Nephron progenitor cell (in vitro differentiated cells): Measurements from ENCODE around the gene RAB3GAP1.
A peak's percentile ranks its signal among the peaks of the same experiment; 100 is the strongest.

Experiments used
- DNase-seq: peaks from one replicate; pipeline ENCODE4 v3.0.0; 2021
- H3K27ac Mint-ChIP-seq: 2 replicates; pipeline ENCODE4 v1.8.0; 2021; ENCODE audit warnings: mild to moderate bottlenecking, moderate library complexity, mixed read lengths
- H3K27me3 Mint-ChIP-seq: 2 replicates; pipeline ENCODE4 v1.8.0; 2021; ENCODE audit warnings: mild to moderate bottlenecking, low read depth, mixed read lengths; ENCODE audit not compliant: poor library complexity
- H3K36me3 Mint-ChIP-seq: 2 replicates; pipeline ENCODE4 v1.8.0; 2021; ENCODE audit warnings: low read depth, mixed read lengths
- H3K4me1 Mint-ChIP-seq: 2 replicates; pipeline ENCODE4 v1.8.0; 2021; ENCODE audit warnings: mixed read lengths
- H3K4me3 Mint-ChIP-seq: 2 replicates; pipeline ENCODE4 v1.8.0; 2021; ENCODE audit warnings: mild to moderate bottlenecking, moderate library complexity, mixed read lengths
- H3K9me3 Mint-ChIP-seq: 2 replicates; pipeline ENCODE4 v1.8.0; 2021; ENCODE audit warnings: mild to moderate bottlenecking, moderate library complexity, mixed read lengths
- TF ChIP-seq, protein P1 (sequence below): fragments of 200-600 bp; sonication (generic); IDR thresholded peaks from 2 replicates; pipeline ENCODE4 v1.5.0; 2021; ENCODE audit warnings: antibody characterized with exemption

The RAB3GAP1 gene

DNA sequence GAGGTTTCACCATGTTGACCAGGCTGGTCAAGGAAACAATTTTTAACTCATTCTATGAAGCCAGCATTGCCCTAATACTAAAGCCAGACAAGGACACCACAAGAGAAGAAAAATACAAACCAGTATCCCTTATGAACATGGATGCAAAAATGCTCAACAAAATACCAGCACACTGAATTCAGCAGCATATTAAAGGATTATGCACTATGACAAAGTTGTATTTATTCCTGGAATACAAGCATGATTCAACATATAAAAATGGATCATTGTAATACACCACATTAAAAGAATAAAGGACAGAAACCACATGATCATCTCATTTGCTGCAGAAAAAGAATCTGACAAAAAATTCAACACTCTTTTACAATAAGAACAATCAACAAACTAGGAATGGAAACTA, 138.7 kb downstream of the RAB3GAP1 start:
- Mint-ChIP-seq H3K27me3 (peaks cover 2% of the 10 kb centered on the region), H3K9me3 (peaks cover 59% of the 10 kb centered on the region), H3K4me1 (no peaks in the 10 kb centered on the region), H3K4me3 (no peak overlapping the region), H3K27ac (no peak overlapping the region), H3K36me3 (peaks cover 51% of the 10 kb centered on the region)
- DNase-seq, result no peak
- TF ChIP-seq, protein P1, sequence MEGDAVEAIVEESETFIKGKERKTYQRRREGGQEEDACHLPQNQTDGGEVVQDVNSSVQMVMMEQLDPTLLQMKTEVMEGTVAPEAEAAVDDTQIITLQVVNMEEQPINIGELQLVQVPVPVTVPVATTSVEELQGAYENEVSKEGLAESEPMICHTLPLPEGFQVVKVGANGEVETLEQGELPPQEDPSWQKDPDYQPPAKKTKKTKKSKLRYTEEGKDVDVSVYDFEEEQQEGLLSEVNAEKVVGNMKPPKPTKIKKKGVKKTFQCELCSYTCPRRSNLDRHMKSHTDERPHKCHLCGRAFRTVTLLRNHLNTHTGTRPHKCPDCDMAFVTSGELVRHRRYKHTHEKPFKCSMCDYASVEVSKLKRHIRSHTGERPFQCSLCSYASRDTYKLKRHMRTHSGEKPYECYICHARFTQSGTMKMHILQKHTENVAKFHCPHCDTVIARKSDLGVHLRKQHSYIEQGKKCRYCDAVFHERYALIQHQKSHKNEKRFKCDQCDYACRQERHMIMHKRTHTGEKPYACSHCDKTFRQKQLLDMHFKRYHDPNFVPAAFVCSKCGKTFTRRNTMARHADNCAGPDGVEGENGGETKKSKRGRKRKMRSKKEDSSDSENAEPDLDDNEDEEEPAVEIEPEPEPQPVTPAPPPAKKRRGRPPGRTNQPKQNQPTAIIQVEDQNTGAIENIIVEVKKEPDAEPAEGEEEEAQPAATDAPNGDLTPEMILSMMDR, result no peak

DNA sequence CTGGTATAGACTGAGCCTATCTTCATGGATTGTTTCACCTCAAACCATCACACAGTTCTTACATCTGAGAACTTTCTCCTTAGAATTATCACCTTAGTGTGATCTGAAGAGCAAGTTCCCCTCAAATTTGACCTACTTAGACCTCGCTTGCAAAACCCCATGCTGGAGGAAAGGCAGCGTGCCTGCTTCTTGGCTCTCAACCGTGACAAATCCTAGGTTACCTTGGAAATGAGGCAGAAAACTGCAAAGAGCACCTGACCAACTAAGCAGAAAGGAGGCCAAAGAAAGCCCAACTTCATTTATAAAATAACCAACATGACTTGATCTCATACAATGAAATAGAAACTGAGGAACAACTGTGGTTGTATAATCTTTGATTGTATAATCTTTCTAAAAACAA, 146.4 kb downstream of the RAB3GAP1 start:
- DNase-seq, result no peak
- Mint-ChIP-seq H3K4me3 (no peak overlapping the region), H3K4me1 (peaks cover 12% of the 10 kb centered on the region), H3K27ac (peak overlapping the region; percentile 86), H3K27me3 (peaks cover 2% of the 10 kb centered on the region), H3K36me3 (peaks cover 14% of the 10 kb centered on the region), H3K9me3 (peaks cover 6% of the 10 kb centered on the region)
- TF ChIP-seq, protein P1, result no peak

DNA sequence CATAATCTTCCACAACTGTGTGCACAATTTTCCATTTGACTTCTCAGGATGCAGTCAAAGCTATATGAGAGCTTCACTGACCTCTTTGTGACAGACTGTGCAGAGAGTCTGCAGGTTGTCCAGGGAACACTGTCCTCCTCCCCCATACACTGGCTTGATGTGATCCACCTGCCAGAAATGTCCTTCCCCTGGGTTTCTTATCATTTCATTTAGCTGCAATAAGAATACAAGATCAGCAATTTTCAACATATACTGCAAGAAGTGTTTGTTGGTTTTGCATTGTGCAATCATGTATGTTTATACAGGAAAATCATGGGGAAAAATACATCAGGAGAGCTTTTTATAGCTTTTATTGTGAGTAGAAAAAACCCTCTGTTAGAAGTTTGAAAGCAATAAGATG, 150.7 kb downstream of the RAB3GAP1 start:
- Mint-ChIP-seq H3K27ac (peak overlapping the region; percentile 47), H3K4me1 (peaks cover 15% of the 10 kb centered on the region), H3K9me3 (no peaks in the 10 kb centered on the region), H3K27me3 (no peaks in the 10 kb centered on the region), H3K4me3 (no peak overlapping the region), H3K36me3 (peaks cover 12% of the 10 kb centered on the region)
- TF ChIP-seq, protein P1, result no peak
- no peak for DNase-seq

DNA sequence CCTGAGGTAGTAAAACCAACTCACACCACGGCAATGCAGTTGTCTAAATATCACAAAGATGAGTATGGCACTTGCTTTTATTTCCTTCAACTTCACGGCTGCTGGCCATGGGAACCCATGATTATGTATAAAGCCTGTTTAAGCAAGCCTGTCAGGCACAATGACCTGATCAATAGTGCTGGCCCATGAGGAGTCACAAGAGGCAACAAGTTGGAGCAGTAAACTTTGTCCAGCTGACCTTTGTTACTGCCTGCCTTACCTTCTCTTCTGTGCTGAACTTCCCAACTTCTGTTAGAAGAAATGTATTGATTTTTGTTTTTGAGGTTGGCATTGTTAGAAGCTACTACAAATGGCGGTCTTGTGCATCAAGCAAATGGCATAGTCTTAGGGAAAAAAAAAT, 151.9 kb downstream of the RAB3GAP1 start:
- DNase-seq, result no peak
- H3K36me3 Mint-ChIP-seq, result peaks cover 12% of the 10 kb centered on the region
- peaks cover 13% of the 10 kb centered on the region for H3K4me1 Mint-ChIP-seq
- TF ChIP-seq, protein P1, result no peak
- H3K9me3 Mint-ChIP-seq, result no peaks in the 10 kb centered on the region
- no peaks in the 10 kb centered on the region for H3K27me3 Mint-ChIP-seq
- H3K4me3 Mint-ChIP-seq, result no peak overlapping the region
- peak overlapping the region; percentile 75 for H3K27ac Mint-ChIP-seq

DNA sequence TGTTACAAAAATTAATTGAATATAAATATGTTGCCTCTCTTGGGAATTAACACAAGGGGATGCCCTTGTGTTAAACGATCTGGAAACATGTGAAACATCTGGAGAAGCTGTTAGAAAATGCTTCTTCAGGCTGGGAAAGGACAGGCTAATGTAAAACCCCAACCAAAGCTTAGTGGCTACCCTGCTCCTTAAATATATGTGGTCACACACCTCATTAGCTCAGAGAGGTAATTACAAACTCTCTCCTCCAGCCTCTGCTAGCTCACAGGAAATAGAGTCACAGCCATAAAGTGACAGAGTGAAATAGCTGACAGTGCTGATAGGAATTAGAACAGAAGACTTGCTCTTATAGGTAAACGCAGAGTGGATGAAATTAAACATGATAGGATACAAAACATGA, 155.9 kb downstream of the RAB3GAP1 start:
- Mint-ChIP-seq H3K27ac (no peak overlapping the region), H3K4me1 (peaks cover 11% of the 10 kb centered on the region), H3K36me3 (peaks cover 9% of the 10 kb centered on the region), H3K4me3 (no peak overlapping the region), H3K27me3 (no peaks in the 10 kb centered on the region), H3K9me3 (no peaks in the 10 kb centered on the region)
- TF ChIP-seq, protein P1, result no peak
- no peak for DNase-seq

DNA sequence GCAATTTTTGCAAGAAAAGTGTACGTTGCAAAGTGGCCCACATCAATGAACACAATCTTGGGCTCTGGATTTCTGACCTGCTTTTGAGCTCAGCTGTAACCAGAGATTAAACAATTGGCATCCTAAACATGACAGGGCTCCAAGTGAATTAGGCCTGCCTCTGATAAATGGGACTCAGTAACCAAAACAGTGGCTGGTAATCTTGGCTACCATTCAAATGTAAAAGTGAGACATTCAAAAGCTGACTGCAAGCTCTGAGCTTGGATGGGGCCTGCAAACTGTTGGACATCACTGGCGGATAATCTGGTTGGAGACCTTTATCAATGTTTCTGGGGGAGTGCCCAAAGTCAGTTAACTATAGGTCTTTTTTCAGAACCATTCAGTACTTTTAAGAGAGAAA, 160.7 kb downstream of the RAB3GAP1 start:
- Mint-ChIP-seq H3K4me1 (peaks cover 9% of the 10 kb centered on the region), H3K27ac (no peak overlapping the region), H3K27me3 (no peaks in the 10 kb centered on the region), H3K4me3 (no peak overlapping the region), H3K36me3 (peaks cover 39% of the 10 kb centered on the region), H3K9me3 (no peaks in the 10 kb centered on the region)
- no peak for DNase-seq
- TF ChIP-seq, protein P1, result no peak
